Effector memory CD4-positive, alpha-beta T cell (primary cell): ENCODE data around the gene FMO2.
"Not testable (repeated sequence)": the region's sequence is repeated elsewhere in the genome, so short reads cannot be mapped to it uniquely, and the experiment has no call there.

ENCODE experiments used
- DNase-seq, 3 donors: peaks; one replicate each; pipeline ENCODE4 v3.0.0-alpha.2; 2020
- H3K27ac ChIP-seq: 2 replicates; pipeline ENCODE4 v1.7.0; 2013; ENCODE audit warnings: mild to moderate bottlenecking, low read length, moderate library complexity; ENCODE audit not compliant: insufficient read depth, poor library complexity, severe bottlenecking
- H3K27me3 ChIP-seq: replicated peaks from 2 replicates; pipeline ENCODE4 v1.7.0; 2013; ENCODE audit warnings: mild to moderate bottlenecking, low read length; ENCODE audit not compliant: insufficient read depth, control insufficient read depth, poor library complexity, severe bottlenecking
- H3K36me3 ChIP-seq: 2 replicates; pipeline ENCODE4 v1.7.0; 2013; ENCODE audit warnings: mild to moderate bottlenecking, low read length, moderate library complexity; ENCODE audit not compliant: control insufficient read depth, insufficient read depth
- H3K4me1 ChIP-seq: 2 replicates; pipeline ENCODE4 v1.7.0; 2013; ENCODE audit warnings: low read length, mild to moderate bottlenecking; ENCODE audit not compliant: control insufficient read depth, insufficient read depth, poor library complexity, severe bottlenecking
- H3K4me3 ChIP-seq: 2 replicates; pipeline ENCODE4 v1.7.0; 2013; ENCODE audit warnings: low read length, low read depth, mild to moderate bottlenecking; ENCODE audit not compliant: insufficient read depth, poor library complexity, severe bottlenecking
- H3K9me3 ChIP-seq: 2 replicates; pipeline ENCODE4 v1.7.0; 2013; ENCODE audit warnings: mild to moderate bottlenecking, low read length, moderate library complexity; ENCODE audit not compliant: control insufficient read depth

Gene FMO2

GRCh38 chr1:171231326-171231725 lies 46.2 kb downstream of the FMO2 start:
- Histone ChIP-seq H3K36me3 (no peaks in the 10 kb centered on the region), H3K27me3 (no peaks in the 10 kb centered on the region), H3K27ac (no peak overlapping the region), H3K9me3 (no peaks in the 10 kb centered on the region), H3K4me1 (no peaks in the 10 kb centered on the region), H3K4me3 (no peak overlapping the region)
- DNase-seq = no peak

- Histone ChIP-seq H3K36me3 (no peaks in the 10 kb centered on the region), H3K4me1 (no peaks in the 10 kb centered on the region), H3K27ac (no peak overlapping the region), H3K4me3 (no peak overlapping the region), H3K27me3 (peaks cover 6% of the 10 kb centered on the region), H3K9me3 (no peaks in the 10 kb centered on the region)
- DNase-seq = no peak
These were observed 48.1 kb downstream of the FMO2 start for GRCh38 chr1:171233183-171233582.

GRCh38 chr1:171236231-171236630 lies 51.1 kb downstream of the FMO2 start:
- DNase-seq, H3K4me3 ChIP-seq, H3K9me3 ChIP-seq, H3K36me3 ChIP-seq, H3K27me3 ChIP-seq, H3K27ac ChIP-seq, H3K4me1 ChIP-seq: not testable (repeated sequence)

GRCh38 chr1:171243878-171244277 lies 58.8 kb downstream of the FMO2 start:
- H3K36me3 ChIP-seq = no peaks in the 10 kb centered on the region
- H3K27me3 ChIP-seq = no peaks in the 10 kb centered on the region
- no peak overlapping the region for H3K4me3 ChIP-seq
- no peaks in the 10 kb centered on the region for H3K9me3 ChIP-seq
- DNase-seq = no peak
- H3K27ac ChIP-seq = no peak overlapping the region
- H3K4me1 ChIP-seq = no peaks in the 10 kb centered on the region

- Histone ChIP-seq H3K27ac (no peak overlapping the region), H3K27me3 (no peaks in the 10 kb centered on the region), H3K4me1 (no peaks in the 10 kb centered on the region), H3K9me3 (no peaks in the 10 kb centered on the region), H3K4me3 (no peak overlapping the region), H3K36me3 (no peaks in the 10 kb centered on the region)
- no peak for DNase-seq
These were observed 60.5 kb downstream of the FMO2 start for GRCh38 chr1:171245458-171246064.

GRCh38 chr1:171247501-171247900 lies 62.4 kb downstream of the FMO2 start:
- no peak overlapping the region for H3K4me3 ChIP-seq
- H3K27ac ChIP-seq = no peak overlapping the region
- peaks cover 8% of the 10 kb centered on the region for H3K27me3 ChIP-seq
- no peaks in the 10 kb centered on the region for H3K4me1 ChIP-seq
- DNase-seq = no peak
- no peaks in the 10 kb centered on the region for H3K36me3 ChIP-seq
- no peaks in the 10 kb centered on the region for H3K9me3 ChIP-seq

- DNase-seq = no peak
- Histone ChIP-seq H3K36me3 (no peaks in the 10 kb centered on the region), H3K27me3 (peaks cover 13% of the 10 kb centered on the region), H3K4me3 (no peak within 1 kb of the TSS), H3K4me1 (no peaks in the 10 kb centered on the region), H3K9me3 (no peaks in the 10 kb centered on the region), H3K27ac (no peak within 1 kb of the TSS)
These were observed 63.2 kb downstream of the FMO2 start, which contains the start of gene FMO1 for GRCh38 chr1:171248302-171248701. Gene FMO1 (plus strand): TSS chr1:171248494. CDS start chr1:171258088, 9,594 bp downstream.

- H3K9me3 ChIP-seq = no peaks in the 10 kb centered on the region
- no peaks in the 10 kb centered on the region for H3K4me1 ChIP-seq
- no peak overlapping the region for H3K4me3 ChIP-seq
- DNase-seq = no peak
- H3K36me3 ChIP-seq = no peaks in the 10 kb centered on the region
- H3K27ac ChIP-seq = no peak overlapping the region
- H3K27me3 ChIP-seq = peaks cover 13% of the 10 kb centered on the region
These were observed 63.7 kb downstream of the FMO2 start for GRCh38 chr1:171248841-171249240.

- H3K27ac ChIP-seq = no peak overlapping the region
- no peak for DNase-seq
- H3K9me3 ChIP-seq = no peaks in the 10 kb centered on the region
- no peak overlapping the region for H3K4me3 ChIP-seq
- H3K27me3 ChIP-seq = peaks cover 13% of the 10 kb centered on the region
- H3K36me3 ChIP-seq = no peaks in the 10 kb centered on the region
- no peaks in the 10 kb centered on the region for H3K4me1 ChIP-seq
These were observed 65.2 kb downstream of the FMO2 start for GRCh38 chr1:171250263-171250662.

- H3K27ac ChIP-seq = no peak overlapping the region
- H3K4me1 ChIP-seq = no peaks in the 10 kb centered on the region
- H3K27me3 ChIP-seq = peaks cover 13% of the 10 kb centered on the region
- peak overlapping the region; percentile 13 for H3K4me3 ChIP-seq
- no peaks in the 10 kb centered on the region for H3K9me3 ChIP-seq
- no peak for DNase-seq
- no peaks in the 10 kb centered on the region for H3K36me3 ChIP-seq
These were observed 66.2 kb downstream of the FMO2 start for GRCh38 chr1:171251042-171251951.
